Measurements from ENCODE around the gene DAB2IP. TPM values are rescaled to one million over a fixed set of nuclear protein-coding genes. Genes with fewer than 3 reads are reported as not detected.

Gene DAB2IP
- total RNA-seq, 1 experiment from 2014 or later, result 7.3 TPM

- DNase-seq, result no peak
- H3K27me3 ChIP-seq, result no peaks in the 10 kb centered on the region
- no peaks in the 10 kb centered on the region for H3K36me3 ChIP-seq
- no peaks in the 10 kb centered on the region for H3K9me3 ChIP-seq
- H3K4me3 ChIP-seq, result no peak overlapping the region
Observed at GRCh38 chr9:121667890-121668289, 16.5 kb downstream of the DAB2IP start.

GRCh38 chr9:121670431-121670830 lies 19.0 kb downstream of the DAB2IP start:
- DNase-seq, result peak; percentile 77
- no peaks in the 10 kb centered on the region for H3K9me3 ChIP-seq
- H3K4me3 ChIP-seq, result no peak overlapping the region
- H3K27me3 ChIP-seq, result no peaks in the 10 kb centered on the region
- H3K36me3 ChIP-seq, result no peaks in the 10 kb centered on the region

- no peaks in the 10 kb centered on the region for H3K36me3 ChIP-seq
- no peaks in the 10 kb centered on the region for H3K9me3 ChIP-seq
- DNase-seq, result no peak
- H3K4me3 ChIP-seq, result no peak overlapping the region
- H3K27me3 ChIP-seq, result no peaks in the 10 kb centered on the region
Observed at GRCh38 chr9:121671612-121672155, 20.2 kb downstream of the DAB2IP start.

GRCh38 chr9:121672213-121672612 lies 20.8 kb downstream of the DAB2IP start:
- no peaks in the 10 kb centered on the region for H3K9me3 ChIP-seq
- DNase-seq, result no peak
- no peaks in the 10 kb centered on the region for H3K27me3 ChIP-seq
- H3K4me3 ChIP-seq, result no peak overlapping the region
- no peaks in the 10 kb centered on the region for H3K36me3 ChIP-seq

- no peaks in the 10 kb centered on the region for H3K36me3 ChIP-seq
- DNase-seq, result no peak
- no peak overlapping the region for H3K4me3 ChIP-seq
- no peaks in the 10 kb centered on the region for H3K27me3 ChIP-seq
- H3K9me3 ChIP-seq, result no peaks in the 10 kb centered on the region
Observed at GRCh38 chr9:121672986-121673385, 21.6 kb downstream of the DAB2IP start.

- H3K9me3 ChIP-seq, result no peaks in the 10 kb centered on the region
- DNase-seq, result no peak
- no peaks in the 10 kb centered on the region for H3K27me3 ChIP-seq
- H3K4me3 ChIP-seq, result no peak overlapping the region
- no peaks in the 10 kb centered on the region for H3K36me3 ChIP-seq
Observed at GRCh38 chr9:121673576-121673975, 22.1 kb downstream of the DAB2IP start.

- DNase-seq, result no peak
Observed at GRCh38 chr9:121674017-121674416, 22.6 kb downstream of the DAB2IP start.

GRCh38 chr9:121674952-121675351 lies 23.5 kb downstream of the DAB2IP start:
- H3K9me3 ChIP-seq, result no peaks in the 10 kb centered on the region
- DNase-seq, result peak; percentile 78
- no peak overlapping the region for H3K4me3 ChIP-seq
- no peaks in the 10 kb centered on the region for H3K36me3 ChIP-seq
- no peaks in the 10 kb centered on the region for H3K27me3 ChIP-seq

More at GRCh38 chr9:121674017-121674416, 22.6 kb downstream of the DAB2IP start:
- no peaks in the 10 kb centered on the region for H3K27me3 ChIP-seq
- no peaks in the 10 kb centered on the region for H3K9me3 ChIP-seq
- no peak overlapping the region for H3K4me3 ChIP-seq
- H3K36me3 ChIP-seq, result no peaks in the 10 kb centered on the region

GRCh38 chr9:121675381-121675780 lies 23.9 kb downstream of the DAB2IP start:
- H3K36me3 ChIP-seq, result no peaks in the 10 kb centered on the region
- no peaks in the 10 kb centered on the region for H3K27me3 ChIP-seq
- H3K9me3 ChIP-seq, result no peaks in the 10 kb centered on the region
- no peak overlapping the region for H3K4me3 ChIP-seq
- DNase-seq, result no peak

GRCh38 chr9:121675969-121676822 lies 24.8 kb downstream of the DAB2IP start:
- Histone ChIP-seq H3K27me3 (no peaks in the 10 kb centered on the region), H3K36me3 (no peaks in the 10 kb centered on the region), H3K9me3 (no peaks in the 10 kb centered on the region), H3K4me3 (no peak overlapping the region)
- DNase-seq, result no peak

GRCh38 chr9:121676926-121677325 lies 25.5 kb downstream of the DAB2IP start:
- H3K9me3 ChIP-seq, result no peaks in the 10 kb centered on the region
- H3K36me3 ChIP-seq, result no peaks in the 10 kb centered on the region
- no peaks in the 10 kb centered on the region for H3K27me3 ChIP-seq
- no peak overlapping the region for H3K4me3 ChIP-seq
- DNase-seq, result peak; percentile 33

- H3K27me3 ChIP-seq, result no peaks in the 10 kb centered on the region
- no peak overlapping the region for H3K4me3 ChIP-seq
- H3K9me3 ChIP-seq, result no peaks in the 10 kb centered on the region
- no peak for DNase-seq
- no peaks in the 10 kb centered on the region for H3K36me3 ChIP-seq
Observed at GRCh38 chr9:121678501-121679022, 27.1 kb downstream of the DAB2IP start.

- Histone ChIP-seq H3K36me3 (no peaks in the 10 kb centered on the region), H3K9me3 (no peaks in the 10 kb centered on the region), H3K27me3 (no peaks in the 10 kb centered on the region), H3K4me3 (no peak overlapping the region)
- no peak for DNase-seq
Observed at GRCh38 chr9:121679901-121680635, 28.6 kb downstream of the DAB2IP start.

GRCh38 chr9:121681404-121681803 lies 30.0 kb downstream of the DAB2IP start:
- no peak for DNase-seq
- no peaks in the 10 kb centered on the region for H3K9me3 ChIP-seq
- H3K36me3 ChIP-seq, result no peaks in the 10 kb centered on the region
- H3K27me3 ChIP-seq, result no peaks in the 10 kb centered on the region
- no peak overlapping the region for H3K4me3 ChIP-seq

- DNase-seq, result no peak
- H3K36me3 ChIP-seq, result no peaks in the 10 kb centered on the region
- H3K27me3 ChIP-seq, result no peaks in the 10 kb centered on the region
Observed at GRCh38 chr9:121682201-121682600, 30.8 kb downstream of the DAB2IP start.

GRCh38 chr9:121682926-121683515 lies 31.6 kb downstream of the DAB2IP start:
- Histone ChIP-seq H3K36me3 (no peaks in the 10 kb centered on the region), H3K27me3 (no peaks in the 10 kb centered on the region), H3K9me3 (no peaks in the 10 kb centered on the region), H3K4me3 (no peak overlapping the region)
- no peak for DNase-seq

More at GRCh38 chr9:121682201-121682600, 30.8 kb downstream of the DAB2IP start:
- Histone ChIP-seq H3K9me3 (no peaks in the 10 kb centered on the region), H3K4me3 (no peak overlapping the region)

GRCh38 chr9:121683652-121684051 lies 32.2 kb downstream of the DAB2IP start:
- no peaks in the 10 kb centered on the region for H3K9me3 ChIP-seq
- no peak for DNase-seq
- no peak overlapping the region for H3K4me3 ChIP-seq
- H3K27me3 ChIP-seq, result no peaks in the 10 kb centered on the region
- no peaks in the 10 kb centered on the region for H3K36me3 ChIP-seq
